Dedifferentiated amniotic fluid mesenchymal stem cell (primary cell): Measurements from ENCODE around the gene ZNF740.

Experiments
- DNase-seq: peaks from one replicate; pipeline ENCODE4 v3.0.0-alpha.2; 2016; ENCODE audit errors: extremely low spot score

Gene ZNF740

DNA sequence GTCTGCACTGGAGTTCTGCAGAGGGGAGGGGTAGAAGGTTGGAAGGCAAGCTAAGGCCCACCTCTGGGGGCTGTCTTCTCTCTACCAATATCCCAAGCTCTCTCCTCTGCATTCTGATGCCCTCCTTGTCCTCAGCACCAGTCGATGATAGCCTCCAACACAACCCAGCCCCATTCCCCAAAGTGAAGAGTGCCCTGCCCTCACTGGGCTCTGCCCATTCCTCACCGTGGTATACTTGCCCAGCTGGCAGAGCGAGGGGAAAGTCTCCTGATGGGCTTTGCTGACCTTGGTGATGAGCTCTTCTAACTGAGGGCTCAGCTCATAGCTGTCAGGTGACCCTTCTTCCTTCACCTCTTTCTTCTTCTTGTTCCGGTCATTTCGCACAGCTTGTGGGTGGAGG lies 33.7 kb downstream of the ZNF740 start:
- no peak for DNase-seq

DNA sequence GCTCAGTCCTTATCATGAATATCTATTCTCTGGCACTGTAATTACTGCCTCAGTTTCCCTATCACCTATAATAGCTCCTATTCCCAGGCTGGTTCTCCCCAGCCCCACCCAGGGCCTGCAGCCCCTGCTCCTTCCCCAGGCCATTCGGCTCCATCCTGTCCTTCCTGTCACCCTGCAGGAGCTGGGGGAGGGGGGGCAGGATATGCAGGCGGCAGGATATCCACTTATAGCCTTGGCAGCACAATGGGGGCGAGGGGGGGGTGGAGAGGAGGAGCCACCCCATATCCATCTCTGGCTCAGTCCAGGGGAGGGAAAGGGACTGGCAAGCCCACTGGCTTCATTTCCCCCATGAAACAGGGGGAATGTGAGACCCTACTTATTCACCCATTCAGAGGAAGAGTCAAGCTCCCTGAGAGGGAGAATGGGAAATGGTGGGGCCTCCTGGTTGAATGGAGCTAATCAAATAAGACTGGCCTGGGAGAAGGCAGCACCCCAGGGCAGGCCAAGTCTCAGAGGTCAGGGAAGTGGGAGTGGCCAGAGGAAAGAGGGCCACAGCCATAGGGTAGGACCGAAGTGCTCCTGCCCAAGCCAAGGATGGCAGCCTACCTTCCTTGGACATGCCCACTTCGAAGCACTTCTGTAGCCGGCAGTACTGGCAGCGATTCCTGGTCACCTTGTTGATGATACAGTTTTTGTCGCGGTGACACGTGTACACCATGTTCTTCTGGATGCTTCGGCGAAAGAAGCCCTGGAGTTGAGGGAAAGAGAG lies 34.3 kb downstream of the ZNF740 start:
- DNase-seq = no peak

DNA sequence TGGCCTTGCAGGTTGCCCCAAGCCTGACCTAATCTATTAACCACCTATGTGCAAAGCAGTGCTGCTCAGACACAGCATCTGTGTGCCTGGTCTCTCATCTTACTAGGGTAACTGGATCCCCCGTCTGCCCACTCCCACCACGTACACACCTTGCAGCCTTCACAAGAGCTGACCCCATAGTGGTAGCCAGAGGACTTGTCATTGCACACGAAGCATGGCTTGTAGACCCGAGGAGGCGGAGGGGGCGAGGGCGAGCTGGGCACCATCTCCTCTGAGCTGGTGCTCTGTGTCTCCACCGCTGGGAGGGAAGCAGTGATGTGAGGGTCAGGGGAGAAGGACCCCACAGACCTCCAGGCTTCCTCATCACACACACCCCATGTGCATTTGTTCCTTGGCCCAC lies 35.0 kb downstream of the ZNF740 start:
- DNase-seq = no peak

DNA sequence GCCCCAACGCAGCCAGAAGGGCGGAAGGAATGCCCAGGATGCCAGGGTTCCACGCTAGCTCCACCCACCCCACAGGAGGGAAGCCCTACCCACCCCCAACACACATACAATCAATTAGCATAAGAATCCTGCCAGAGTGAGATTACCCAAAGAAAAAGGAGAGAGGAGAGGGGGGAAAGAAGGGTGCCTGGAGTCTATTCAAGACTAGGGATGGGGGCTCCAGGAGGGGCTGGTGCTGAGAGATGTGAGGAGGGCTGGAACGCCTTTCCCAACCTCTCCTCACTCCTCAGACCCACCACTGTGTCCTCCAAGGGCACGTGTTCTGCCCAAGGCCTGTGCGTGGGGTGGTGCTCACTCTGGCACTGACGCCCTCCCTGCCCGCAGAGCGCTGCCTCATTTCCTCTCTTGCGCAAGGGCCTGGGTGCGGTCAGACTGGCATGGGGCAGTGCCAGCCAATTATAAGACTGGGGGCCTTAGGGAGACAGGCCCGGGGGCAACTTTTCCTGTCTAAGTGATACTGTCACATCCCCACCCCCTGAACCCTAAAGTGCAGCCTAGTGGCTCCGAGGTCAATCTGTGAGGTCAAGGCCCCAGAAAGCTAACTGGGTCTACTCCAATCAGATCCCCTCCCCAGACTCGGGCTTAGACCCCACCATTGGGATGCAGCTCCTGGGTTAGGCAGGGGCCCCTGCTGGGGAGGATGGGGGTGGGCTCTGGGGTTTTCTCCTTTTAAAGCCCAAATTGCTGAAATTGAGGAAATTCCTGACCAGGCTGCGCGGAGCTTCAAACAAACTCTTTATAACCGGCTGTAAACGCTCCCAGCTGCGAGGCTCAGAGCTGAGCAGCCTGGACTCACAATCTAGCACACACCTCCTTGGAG lies 36.8 kb downstream of the ZNF740 start:
- DNase-seq = no peak

DNA sequence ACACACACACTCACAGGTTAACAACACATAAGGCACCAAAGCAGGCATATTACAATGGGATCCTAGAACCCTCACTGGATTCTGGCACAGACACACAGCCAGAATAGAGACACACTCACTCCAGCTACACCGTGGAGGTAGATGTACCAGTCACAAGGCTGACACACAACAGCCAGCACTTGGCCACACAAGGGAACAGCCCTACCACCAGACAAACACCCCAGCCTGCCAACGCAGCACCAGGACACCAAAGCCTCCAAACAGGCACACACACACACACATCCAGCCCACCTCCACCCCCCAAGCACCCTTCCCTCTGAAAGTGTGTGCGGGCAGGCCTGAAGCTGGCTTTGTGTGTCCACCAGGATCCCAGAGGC lies 37.4 kb downstream of the ZNF740 start:
- DNase-seq = no peak

DNA sequence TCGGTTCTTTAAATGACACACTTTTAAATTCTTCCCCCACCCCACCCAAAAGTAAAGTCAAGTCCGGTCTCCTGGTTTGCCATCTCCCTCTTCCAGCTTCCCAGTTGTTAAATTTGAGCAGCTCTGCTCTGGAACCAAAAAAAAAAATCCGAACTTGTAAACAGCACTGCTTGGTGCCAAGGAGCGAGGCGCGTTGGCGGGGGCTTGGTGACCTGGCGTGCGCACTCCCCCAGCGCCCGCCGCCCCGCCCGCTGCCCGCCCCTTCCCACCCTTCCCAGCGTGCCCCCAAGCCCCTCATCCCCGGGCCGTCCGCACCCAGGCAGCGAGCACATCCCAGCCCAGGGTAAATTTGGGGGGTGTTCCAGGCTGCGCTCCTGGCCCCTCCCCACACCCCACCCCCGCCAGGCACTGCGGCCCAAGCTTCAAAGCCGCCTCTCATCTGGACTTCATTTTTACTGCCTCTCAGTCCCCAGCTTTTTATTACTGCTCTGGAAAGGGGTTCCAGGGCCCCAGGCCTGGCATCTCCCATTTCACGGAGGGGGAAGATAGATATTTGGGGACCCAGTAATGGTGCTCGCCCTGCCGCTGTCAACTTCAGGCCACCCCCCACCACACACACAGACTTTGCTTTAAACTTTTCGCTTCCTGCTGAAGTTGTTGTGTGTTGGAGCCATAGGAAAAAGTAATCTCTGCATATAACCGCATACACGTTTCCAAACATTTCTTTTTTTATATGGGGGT lies 38.2 kb downstream of the ZNF740 start:
- peak; percentile 47 for DNase-seq

DNA sequence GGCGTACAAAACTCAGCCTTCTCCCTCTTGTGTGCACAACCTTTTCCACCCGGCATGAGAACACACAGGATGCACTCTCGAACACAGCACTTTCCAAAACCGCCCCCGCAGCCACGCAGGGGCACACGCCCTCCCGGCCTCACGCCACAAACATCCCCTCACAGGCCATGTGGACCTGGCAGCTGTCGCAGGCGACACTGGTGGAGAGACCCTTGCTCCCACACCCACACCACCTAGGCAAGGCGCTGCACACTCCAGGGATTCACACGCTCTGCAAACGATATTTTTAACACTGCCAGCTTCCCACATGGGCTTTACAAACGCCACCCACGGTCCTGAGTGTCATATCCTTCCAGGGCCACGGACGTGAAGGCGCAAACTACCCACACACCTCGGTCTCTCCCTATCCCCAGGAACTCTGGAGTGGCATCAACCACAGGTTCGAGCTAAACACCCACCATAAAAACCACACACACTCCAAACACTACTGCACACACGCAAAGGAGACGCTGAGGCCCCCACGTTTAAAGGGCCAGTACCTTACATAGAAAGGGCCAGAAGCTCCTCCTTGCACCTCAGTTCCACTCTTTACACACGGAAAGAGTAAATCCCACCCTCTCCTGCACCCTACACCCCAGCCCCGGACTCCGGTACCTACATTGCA lies 38.9 kb downstream of the ZNF740 start:
- DNase-seq = peak; percentile 42

DNA sequence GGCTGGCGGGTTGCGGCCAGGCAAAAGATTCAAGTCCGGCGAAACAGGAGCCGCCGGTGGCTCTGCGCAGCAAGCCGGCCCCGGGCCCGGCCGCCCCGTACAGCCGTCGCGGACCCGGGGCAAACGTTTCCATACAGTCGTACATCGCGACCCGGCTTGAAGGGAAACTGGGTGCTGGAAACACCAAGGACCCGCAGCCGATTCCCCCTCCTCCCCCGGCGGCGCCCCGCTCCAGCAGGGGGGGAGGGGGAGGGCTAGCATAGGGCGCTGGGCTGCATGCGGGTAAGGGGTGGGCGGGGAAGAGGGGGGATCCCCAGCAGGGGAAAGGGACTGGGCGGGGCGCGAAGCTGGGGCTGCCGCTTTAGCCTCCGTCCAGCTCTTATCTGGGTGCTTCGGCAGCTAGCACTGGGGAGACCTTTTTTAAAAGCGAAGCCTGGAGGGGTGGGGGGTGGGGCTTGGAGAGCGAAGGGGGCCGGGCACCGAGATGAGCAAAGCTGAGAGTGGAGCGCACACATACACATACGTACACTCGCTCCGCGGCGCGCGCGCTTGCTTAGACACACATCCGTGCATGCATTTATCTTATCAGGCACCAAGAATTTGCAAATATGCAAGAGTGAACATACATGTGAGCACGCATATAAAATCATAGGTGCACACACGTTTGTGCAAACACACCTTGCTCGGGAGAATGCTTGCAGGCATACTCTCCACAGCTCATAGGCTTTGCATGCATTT lies 39.6 kb downstream of the ZNF740 start:
- peak; percentile 45 for DNase-seq

DNA sequence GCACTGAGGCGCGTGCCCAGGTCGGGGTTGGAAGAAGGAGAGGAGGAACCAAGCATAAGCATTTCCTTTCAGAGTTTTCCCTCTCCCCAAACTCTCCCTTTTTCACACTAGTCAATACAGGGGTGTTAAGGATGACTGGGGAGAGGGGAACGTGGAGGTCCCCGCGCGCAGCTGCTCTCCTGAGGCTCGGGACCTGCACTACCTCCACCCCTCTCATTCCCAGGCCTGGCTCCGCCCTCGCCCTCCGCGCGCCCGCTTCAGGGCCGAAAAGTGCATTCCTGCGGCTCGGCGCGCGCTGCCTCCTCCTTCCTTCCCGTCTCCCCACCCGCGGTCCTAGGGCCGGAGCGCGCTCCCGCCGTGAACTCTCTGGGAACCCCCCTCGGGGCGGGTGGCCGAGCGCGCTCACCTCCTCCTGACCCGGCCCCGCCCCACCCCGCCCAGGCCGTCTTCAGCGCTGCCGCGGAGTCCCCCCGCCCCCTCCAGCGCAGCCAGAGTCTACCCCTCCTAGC lies 40.2 kb downstream of the ZNF740 start:
- DNase-seq = peak; percentile 86

DNA sequence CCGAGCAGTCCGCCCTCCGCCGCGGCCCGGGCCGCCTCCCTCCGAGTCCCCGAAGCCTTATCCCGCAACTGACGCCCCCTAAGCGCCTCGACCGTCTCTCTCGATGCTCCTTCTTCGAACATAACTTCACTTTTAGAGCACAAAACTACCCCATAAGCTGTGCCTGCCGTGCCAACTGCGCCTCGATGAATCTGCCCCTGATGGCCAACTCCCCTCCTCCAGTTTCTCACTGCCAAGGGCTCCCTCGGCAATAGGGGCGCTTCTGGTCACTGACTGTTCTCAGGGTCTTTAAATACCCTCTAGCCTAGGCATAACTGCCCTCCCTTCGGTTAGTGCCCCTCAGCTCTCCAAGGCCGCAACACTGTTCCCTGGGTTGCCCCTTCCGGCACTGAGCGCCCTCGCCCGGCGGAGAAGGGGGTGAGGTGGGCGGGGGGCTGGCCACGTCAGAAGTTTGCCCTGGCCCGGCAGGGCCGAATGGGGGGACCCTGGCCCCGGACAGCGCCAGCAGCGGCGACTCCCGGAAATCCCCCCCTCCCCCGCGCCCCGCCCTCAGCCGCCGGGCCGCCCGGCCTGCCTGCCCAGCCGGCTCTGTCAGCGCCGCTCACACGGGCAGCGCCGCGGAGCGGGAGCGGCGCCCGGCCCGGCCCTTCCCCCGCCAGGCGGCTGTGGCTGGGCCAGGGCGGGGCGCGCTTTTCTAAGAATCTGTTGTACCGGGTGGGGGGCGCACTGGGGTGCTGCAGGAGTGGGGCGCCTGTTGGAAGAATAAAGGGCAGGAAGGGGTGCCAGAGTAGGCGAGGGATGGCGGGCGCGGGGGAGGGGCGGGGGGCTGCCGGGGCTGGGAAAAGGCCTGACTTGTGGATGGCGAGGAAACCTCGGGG lies 40.9 kb downstream of the ZNF740 start:
- no peak for DNase-seq

DNA sequence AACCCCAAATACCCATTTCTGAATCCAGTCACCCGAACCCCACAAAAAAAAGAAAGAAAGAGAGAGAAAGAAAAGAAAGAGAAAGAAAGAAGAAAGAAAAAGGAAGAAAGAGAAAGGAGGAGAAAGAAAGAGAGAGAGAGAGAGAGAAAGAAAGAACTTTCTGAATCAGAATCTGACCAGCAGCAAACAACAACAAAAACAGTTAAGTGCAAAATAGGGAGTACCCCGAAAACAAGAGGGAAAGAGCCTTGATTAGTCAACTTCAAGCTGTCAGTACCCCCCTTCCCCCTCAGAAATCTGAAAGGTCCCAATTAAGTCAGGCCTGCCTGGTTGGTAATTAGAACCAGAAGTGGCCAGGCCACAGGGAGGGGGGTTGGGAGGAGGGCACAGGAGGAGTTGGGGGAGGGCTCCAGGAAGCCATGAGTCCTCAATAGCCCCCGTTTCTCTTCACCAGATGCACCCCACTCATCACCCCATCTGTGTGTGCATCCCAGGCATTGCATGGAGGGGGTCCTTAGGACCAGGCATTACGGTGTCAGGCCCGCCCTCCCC lies 41.7 kb downstream of the ZNF740 start:
- no peak for DNase-seq

DNA sequence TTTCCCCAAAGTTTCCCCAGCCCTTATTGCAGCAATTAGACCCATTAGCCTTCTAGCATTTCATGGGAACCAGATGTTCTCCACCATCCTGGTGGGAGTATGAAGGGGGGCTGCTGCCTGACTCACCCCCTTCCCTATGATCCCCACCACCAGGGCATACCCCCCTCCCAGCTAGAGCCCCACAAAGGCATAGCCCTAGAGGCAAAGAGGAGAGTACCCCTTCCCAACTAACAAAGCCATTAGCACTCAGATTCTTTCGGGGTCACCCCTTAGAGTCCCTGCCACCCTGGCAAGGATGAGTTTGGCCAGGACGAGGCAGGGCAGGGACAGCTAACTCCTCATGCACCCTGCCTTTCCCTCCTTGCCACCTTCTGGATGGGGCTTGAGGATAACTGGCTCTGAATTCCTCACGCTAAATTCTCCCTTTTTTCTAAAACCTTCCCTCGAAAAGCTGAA lies 42.3 kb downstream of the ZNF740 start:
- DNase-seq = no peak

DNA sequence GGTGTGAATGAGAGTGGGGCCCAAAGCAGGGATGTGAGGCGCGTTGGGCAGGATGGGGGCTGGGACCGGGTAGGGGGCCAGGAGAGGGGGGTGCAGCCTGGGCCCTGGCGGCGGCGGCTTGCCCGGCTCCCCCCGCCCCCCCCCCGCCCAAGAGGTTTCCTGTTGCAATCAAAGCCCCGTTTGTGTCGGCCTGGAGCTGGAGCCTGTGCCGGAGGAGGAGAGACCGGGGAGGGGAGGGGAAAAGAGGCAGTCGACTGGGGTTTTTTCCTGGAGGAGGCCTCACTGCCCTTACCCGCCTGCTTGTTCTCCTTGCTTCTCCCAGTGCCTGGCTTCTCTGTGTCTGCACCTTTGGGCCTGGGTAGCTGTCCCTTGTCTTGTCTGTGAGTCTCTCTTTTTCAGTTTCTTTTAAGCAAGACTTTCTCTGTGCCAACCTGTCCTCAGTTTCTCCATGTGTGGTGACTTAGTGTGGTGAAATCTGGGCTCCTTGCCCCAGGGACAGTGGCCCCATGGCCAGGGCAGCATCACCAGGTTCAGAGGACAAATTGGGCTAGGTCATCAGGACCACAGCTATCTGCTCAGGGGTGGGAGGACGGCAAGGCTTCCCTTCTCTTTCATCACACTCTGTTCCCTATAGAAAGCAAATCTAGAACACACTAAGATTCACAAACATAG lies 43.0 kb downstream of the ZNF740 start:
- DNase-seq = peak; percentile 52

DNA sequence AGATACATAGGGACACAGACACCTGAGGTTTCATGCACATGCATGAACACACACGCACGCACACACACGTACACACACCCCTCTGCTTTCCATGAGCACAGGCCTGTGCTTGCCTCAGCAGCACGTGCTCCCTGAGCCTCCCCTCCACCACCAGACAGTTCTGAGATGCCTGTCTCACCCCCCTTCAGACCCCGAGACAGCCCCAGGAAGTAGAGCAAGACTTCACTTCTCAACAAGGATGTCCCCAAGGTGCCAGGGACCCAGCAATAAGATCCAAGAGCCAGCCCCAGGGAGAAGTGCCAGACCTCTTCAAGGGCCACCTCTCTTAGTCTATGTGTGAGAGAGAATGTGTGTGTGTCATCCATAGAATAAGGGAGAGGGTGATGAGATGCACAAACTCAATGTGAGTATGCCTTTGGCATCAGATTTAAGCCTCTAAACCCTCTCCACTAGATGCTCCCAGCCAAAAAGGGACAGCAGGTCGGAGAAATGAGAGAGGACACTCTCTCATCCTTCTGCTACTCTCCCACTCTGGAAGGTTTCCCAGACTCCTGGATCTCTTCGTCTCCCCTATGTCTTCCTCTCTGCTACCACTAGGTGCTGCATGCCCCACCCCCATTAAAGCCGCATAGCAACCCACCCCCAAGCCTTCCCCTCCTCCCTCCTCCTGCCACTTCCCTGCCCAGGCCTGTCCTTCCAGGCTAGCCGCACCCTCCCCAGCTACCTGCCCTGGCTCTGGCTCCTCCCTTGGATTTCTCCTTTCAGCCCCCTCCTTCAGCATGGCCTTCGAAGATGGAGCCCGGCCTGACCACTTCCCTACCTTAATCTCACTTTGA lies 43.8 kb downstream of the ZNF740 start:
- no peak for DNase-seq

DNA sequence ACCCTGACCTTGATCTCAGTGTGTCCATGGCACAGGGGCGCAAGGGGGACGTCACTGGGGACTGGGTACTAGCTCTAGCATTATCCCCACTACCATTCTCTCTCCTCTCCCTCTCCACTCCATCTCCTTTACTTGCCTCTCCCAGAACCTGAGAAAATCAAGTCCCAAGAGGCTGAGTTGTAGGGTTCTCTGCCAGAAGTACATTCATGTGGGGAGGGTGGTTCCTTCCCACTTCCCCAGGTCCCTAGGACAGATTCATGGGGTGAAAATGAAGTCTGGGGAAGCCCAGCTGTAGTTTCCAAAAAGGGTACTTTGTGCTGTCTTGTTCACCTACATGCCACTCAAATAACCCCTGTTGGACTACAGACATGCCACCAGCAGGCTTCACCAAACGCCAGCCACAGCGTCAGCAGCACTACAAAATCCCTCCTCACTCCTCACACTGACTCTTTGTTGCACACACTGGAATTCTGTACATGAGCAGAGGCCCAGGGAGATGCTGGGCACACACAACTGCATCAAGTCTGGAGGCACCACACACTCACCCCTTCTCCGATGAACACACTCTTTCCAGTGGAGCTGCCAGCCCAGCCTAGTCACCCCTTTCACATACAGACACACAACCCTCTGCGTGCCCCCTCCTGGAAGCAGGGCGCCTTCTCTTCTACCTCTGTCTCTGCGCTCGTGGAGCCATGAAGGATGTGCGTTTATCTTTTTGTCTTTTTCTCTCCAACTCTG lies 44.5 kb downstream of the ZNF740 start:
- no peak for DNase-seq

DNA sequence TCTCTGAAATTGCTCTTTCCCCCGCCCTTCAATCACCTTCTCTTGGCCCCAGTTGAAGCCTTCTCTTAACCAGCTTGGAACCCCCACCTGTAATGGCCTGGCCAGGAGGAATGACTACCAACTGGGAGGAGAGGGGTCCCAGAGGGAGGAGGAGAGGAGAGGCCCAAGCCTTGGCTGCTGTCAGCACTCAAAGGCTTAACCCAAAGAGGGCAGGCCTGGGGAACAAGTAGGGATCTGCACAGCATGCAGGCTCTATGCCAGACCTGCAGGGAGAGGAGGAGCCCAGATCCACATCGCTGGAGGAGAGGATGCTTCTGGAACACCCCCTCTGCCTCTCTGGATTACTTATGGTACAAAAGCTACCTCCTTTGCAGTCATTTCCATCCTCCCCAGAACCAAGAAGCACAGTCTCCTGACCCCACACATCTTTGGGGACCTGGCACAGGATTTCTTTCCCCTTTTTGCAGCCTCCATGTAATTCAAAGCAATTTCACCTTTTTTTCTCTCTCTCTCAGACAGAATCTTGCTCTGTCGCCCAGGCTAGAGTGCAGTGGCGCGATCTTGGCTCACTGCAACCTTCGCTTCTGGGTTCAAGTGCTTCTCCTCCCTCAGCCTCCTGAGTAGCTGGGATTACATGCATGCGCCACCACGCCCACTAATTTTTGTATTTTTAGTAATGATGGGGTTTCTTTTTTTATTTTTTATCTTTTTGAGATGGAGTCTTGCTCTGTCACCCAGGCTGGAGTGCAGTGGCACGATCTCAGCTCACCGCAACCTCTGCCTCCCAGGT lies 45.3 kb downstream of the ZNF740 start:
- DNase-seq = no peak

DNA sequence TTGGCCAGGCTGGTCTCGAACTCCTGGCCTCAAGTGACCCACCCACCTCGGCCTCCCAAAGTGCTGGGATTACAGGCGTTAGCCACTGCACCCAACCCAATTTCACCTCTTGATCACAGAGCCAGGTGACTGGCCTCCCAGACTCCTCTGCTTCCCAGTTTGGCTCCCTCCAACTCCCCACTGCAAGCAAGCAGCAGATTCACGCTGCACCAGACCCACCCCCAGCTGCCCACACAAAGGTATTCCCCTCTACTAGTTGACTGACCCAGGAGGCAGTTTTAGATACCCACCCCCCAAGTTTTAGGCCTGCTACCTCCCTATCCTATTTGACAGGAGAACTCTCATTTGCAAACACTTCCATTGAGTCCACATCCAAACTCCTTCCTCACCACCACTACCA lies 46.3 kb downstream of the ZNF740 start:
- no peak for DNase-seq
